ENCODE data around the gene OR2AK2.
"Not testable (repeated sequence)": the region's sequence is repeated elsewhere in the genome, so short reads cannot be mapped to it uniquely, and the experiment has no call there.

OR2AK2 gene, protein sequence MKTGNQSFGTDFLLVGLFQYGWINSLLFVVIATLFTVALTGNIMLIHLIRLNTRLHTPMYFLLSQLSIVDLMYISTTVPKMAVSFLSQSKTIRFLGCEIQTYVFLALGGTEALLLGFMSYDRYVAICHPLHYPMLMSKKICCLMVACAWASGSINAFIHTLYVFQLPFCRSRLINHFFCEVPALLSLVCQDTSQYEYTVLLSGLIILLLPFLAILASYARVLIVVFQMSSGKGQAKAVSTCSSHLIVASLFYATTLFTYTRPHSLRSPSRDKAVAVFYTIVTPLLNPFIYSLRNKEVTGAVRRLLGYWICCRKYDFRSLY
- 0 to 0.19 (median 0.09) reads per million in 3 donors for total RNA-seq

DNA sequence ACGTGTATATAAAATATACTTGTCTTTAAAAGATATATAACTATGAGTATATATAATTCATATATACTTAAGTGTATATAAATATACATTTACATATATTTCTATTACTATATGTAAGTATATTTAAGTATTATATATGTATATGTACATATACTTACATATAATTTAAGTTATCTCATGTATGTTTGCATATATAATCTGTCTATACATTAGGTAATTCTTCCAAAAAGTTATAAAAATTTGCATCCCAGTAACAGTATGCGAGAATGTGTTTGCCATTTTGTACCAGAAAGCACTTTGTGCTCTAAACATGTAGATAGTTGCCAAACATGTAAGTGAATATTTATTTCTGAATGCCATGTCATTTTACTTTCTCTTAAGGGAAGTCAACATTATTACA, at the start of gene OR2AK2:
OR2AK2 (plus strand) TSS at position 301 of the 400 bp plus-strand sequence. CDS start 144 bp downstream, outside the sequence.
- Histone ChIP-seq H3K27me3 (replicated peaks; ENCODE audit: control insufficient read depth, insufficient read depth, low read length, poor library complexity, severe bottlenecking) (no peaks in the 10 kb centered on the region), H3K36me3 (ENCODE audit: control insufficient read depth, insufficient read depth, low read length) (no peaks in the 10 kb centered on the region), H3K4me1 (ENCODE audit: control insufficient read depth, insufficient read depth, low read length, poor library complexity, severe bottlenecking) (no peaks in the 10 kb centered on the region), H3K9me3 (ENCODE audit: control insufficient read depth, low read length) (no peaks in the 10 kb centered on the region), H3K27ac (ENCODE audit: insufficient read depth, low read length, poor library complexity, severe bottlenecking) (no peak within 1 kb of the TSS), H3K4me3 (ENCODE audit: insufficient read depth, low read depth, low read length, poor library complexity, severe bottlenecking) (no peak within 1 kb of the TSS)
- DNase-seq = no peak

DNA sequence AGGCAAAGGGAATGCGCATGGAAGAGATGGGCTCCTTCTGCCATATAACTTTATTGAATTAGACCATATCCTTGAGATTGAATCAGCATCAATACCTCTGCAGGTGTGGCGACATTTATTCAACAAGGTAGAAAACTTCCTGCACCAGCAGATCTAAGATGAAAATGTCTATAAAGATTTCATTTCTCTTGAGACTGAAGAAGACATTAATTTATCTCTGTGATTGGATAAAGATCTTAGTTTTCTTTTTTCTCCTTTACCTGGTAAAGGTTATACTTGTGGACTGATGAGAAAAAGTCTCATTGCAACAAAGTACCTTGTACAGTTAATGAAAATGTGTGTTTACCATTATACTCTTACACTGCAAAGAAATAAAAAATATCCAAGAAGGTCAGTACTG, 45.1 kb upstream of the OR2AK2 start, which contains the start of gene OR2T8:
OR2T8 (plus strand) TSS at position 301 of the 400 bp plus-strand sequence. CDS start 766 bp downstream, outside the sequence.
- DNase-seq = no peak
- Histone ChIP-seq H3K27ac (ENCODE audit: insufficient read depth, low read length, poor library complexity, severe bottlenecking) (no peak within 1 kb of the TSS), H3K27me3 (replicated peaks; ENCODE audit: control insufficient read depth, insufficient read depth, low read length, poor library complexity, severe bottlenecking) (no peaks in the 10 kb centered on the region), H3K4me3 (ENCODE audit: insufficient read depth, low read depth, low read length, poor library complexity, severe bottlenecking) (no peak within 1 kb of the TSS), H3K4me1 (ENCODE audit: control insufficient read depth, insufficient read depth, low read length, poor library complexity, severe bottlenecking) (no peaks in the 10 kb centered on the region), H3K9me3 (ENCODE audit: control insufficient read depth, low read length) (no peaks in the 10 kb centered on the region), H3K36me3 (ENCODE audit: control insufficient read depth, insufficient read depth, low read length) (no peaks in the 10 kb centered on the region)

DNA sequence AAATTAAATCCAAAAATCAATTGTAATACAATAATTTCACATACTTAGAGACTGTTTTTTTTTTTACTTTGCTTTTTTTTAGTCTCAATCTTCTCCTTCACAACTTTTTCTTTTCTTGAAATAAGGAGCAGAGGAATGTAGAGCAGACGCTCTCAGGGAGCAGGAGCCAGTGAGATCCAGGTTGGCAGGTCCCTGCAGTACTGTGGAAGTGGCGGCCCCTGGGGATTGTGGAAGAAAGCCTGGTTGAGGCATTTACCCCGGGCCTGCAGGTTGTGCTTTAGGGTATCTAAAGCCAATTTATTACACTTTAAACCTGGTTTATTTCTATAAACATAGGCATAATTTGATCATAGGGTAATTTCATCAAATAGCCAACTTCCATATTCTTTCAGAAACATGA, 41.1 kb upstream of the OR2AK2 start:
- no peak for DNase-seq
- Histone ChIP-seq H3K4me1 (ENCODE audit: control insufficient read depth, insufficient read depth, low read length, poor library complexity, severe bottlenecking) (no peaks in the 10 kb centered on the region), H3K27ac (ENCODE audit: insufficient read depth, low read length, poor library complexity, severe bottlenecking) (no peak overlapping the region), H3K36me3 (ENCODE audit: control insufficient read depth, insufficient read depth, low read length) (no peaks in the 10 kb centered on the region), H3K9me3 (ENCODE audit: control insufficient read depth, low read length) (no peaks in the 10 kb centered on the region), H3K27me3 (replicated peaks; ENCODE audit: control insufficient read depth, insufficient read depth, low read length, poor library complexity, severe bottlenecking) (no peaks in the 10 kb centered on the region), H3K4me3 (ENCODE audit: insufficient read depth, low read depth, low read length, poor library complexity, severe bottlenecking) (no peak overlapping the region)

DNA sequence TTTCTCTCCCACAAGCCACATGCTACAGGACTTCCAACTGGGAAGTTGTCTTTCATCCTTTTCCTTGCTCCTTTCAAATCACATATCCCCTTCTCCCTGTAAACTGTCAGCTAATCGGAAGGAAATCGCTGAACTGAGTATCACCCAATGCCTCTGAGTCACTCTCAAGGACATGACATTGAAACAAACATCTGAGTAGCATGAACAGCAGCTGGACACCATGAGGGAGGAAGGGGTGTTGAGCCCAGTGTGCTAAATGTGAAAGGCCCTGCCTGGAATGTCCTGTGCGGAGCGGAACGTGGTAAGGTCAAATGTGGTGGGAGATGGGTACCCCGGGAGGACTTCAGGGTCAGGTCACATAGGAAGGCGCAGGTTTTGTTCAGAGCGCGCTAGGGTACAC, 40.2 kb upstream of the OR2AK2 start, which contains the start of gene OR2AJ1:
OR2AJ1 (plus strand) TSS at position 22 of the 400 bp plus-strand sequence. CDS start 8,880 bp downstream, outside the sequence.
- H3K27me3 ChIP-seq (replicated peaks; ENCODE audit: control insufficient read depth, insufficient read depth, low read length, poor library complexity, severe bottlenecking) = no peaks in the 10 kb centered on the region
- H3K4me1 ChIP-seq (ENCODE audit: control insufficient read depth, insufficient read depth, low read length, poor library complexity, severe bottlenecking) = no peaks in the 10 kb centered on the region
- H3K9me3 ChIP-seq (ENCODE audit: control insufficient read depth, low read length) = no peaks in the 10 kb centered on the region
- no peak within 1 kb of the TSS for H3K27ac ChIP-seq (ENCODE audit: insufficient read depth, low read length, poor library complexity, severe bottlenecking)
- DNase-seq = no peak
- no peaks in the 10 kb centered on the region for H3K36me3 ChIP-seq (ENCODE audit: control insufficient read depth, insufficient read depth, low read length)
- no peak within 1 kb of the TSS for H3K4me3 ChIP-seq (ENCODE audit: insufficient read depth, low read depth, low read length, poor library complexity, severe bottlenecking)

DNA sequence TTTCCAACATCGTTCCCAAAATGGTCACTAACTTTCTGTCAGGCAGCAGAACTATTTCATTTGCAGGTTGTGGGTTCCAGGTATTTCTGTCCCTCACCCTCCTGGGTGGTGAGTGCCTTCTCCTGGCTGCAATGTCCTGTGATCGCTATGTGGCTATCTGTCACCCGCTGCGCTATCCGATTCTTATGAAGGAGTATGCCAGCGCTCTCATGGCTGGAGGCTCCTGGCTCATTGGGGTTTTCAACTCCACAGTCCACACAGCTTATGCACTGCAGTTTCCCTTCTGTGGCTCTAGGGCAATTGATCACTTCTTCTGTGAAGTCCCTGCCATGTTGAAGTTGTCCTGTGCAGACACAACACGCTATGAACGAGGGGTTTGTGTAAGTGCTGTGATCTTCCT, 31.0 kb upstream of the OR2AK2 start:
- Histone ChIP-seq H3K4me3 (ENCODE audit: insufficient read depth, low read depth, low read length, poor library complexity, severe bottlenecking) (no peak overlapping the region), H3K27ac (ENCODE audit: insufficient read depth, low read length, poor library complexity, severe bottlenecking) (no peak overlapping the region), H3K27me3 (replicated peaks; ENCODE audit: control insufficient read depth, insufficient read depth, low read length, poor library complexity, severe bottlenecking) (no peaks in the 10 kb centered on the region), H3K9me3 (ENCODE audit: control insufficient read depth, low read length) (no peaks in the 10 kb centered on the region), H3K36me3 (ENCODE audit: control insufficient read depth, insufficient read depth, low read length) (no peaks in the 10 kb centered on the region), H3K4me1 (ENCODE audit: control insufficient read depth, insufficient read depth, low read length, poor library complexity, severe bottlenecking) (no peaks in the 10 kb centered on the region)
- DNase-seq = no peak

DNA sequence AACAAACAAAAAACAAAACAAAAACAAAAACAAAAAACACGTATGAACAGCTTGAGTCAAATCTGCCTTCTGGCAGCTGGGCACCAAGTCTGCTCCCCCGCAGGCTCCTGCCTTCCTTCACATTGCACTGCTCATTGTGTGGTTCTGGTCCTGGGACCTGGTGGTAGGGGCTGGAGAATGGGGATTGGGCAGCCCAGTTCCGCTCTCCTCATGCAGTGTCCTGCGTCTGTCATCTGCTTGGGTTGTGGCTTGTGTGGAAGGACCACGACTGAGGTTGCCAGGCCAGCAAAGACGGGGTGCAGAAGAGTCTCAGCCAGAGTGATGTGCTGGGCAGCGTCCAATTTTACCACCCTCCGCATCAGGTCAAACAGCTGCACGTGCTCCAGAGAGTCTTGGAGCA, 29.3 kb upstream of the OR2AK2 start:
- Histone ChIP-seq H3K4me3 (ENCODE audit: insufficient read depth, low read depth, low read length, poor library complexity, severe bottlenecking) (no peak overlapping the region), H3K36me3 (ENCODE audit: control insufficient read depth, insufficient read depth, low read length) (no peaks in the 10 kb centered on the region), H3K9me3 (ENCODE audit: control insufficient read depth, low read length) (no peaks in the 10 kb centered on the region), H3K27me3 (replicated peaks; ENCODE audit: control insufficient read depth, insufficient read depth, low read length, poor library complexity, severe bottlenecking) (no peaks in the 10 kb centered on the region), H3K27ac (ENCODE audit: insufficient read depth, low read length, poor library complexity, severe bottlenecking) (no peak overlapping the region), H3K4me1 (ENCODE audit: control insufficient read depth, insufficient read depth, low read length, poor library complexity, severe bottlenecking) (no peaks in the 10 kb centered on the region)
- DNase-seq = no peak

DNA sequence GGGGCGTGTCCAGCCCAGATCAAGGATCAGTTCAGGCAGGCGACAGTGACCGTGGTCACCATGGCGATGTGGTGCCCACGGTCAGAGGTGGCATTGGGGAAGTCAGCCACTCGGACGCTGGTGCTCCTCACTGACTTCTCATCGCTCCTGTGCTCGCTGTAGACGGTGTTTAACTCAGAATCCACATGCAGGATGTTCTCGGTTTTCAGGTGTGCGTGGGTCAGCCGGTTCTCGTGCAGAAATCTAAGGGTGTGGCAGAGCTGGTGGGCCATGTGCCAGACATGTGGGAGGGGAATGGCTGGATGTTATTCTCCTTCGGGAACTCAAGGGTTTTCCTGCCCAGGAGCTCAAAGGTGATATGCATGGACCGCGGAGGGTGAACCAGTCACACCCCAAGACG, 28.6 kb upstream of the OR2AK2 start:
- no peak for DNase-seq
- no peaks in the 10 kb centered on the region for H3K4me1 ChIP-seq (ENCODE audit: control insufficient read depth, insufficient read depth, low read length, poor library complexity, severe bottlenecking)
- H3K27ac ChIP-seq (ENCODE audit: insufficient read depth, low read length, poor library complexity, severe bottlenecking) = no peak overlapping the region

DNA sequence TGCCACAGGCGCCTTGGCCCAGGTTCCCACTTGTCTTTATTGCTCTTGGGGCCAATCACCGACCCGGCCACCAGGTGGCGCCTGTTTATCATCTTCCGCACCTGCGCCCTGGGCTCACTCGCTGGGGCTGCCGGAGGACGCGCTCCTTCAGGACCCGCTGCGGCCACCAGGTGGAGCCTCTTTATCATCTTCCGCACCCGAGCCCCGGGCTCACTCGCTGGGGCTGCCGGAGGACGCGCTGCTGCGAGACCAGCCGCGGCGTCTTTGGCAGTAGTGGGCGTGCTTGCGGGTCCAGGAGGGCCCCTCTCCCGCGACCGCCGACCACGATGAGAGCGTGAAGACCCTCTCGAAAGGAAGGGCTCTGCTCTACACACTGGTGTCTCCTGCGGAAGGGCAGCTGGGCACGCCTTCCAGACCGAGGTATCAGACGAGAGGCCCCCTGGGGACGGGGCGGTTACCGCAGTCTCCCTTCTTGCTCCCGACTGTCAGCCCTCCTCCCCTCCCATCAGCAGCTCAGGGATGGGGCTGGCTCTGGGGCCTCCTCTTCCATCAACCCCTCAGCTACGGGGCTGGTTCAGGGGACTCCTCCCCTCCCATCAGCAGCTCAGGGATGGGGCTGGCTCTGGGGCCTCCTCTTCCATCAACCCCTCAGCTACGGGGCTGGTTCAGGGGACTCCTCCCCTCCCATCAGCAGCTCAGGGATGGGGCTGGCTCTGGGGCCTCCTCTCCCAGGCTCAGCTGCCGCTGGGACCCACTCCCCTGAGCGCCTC, 27.9 kb upstream of the OR2AK2 start:
- not testable (repeated sequence) for H3K36me3 ChIP-seq (ENCODE audit: control insufficient read depth, insufficient read depth, low read length); H3K27me3 ChIP-seq (replicated peaks; ENCODE audit: control insufficient read depth, insufficient read depth, low read length, poor library complexity, severe bottlenecking); H3K9me3 ChIP-seq (ENCODE audit: control insufficient read depth, low read length); H3K4me1 ChIP-seq (ENCODE audit: control insufficient read depth, insufficient read depth, low read length, poor library complexity, severe bottlenecking)
- DNase-seq = peak; percentile 55 to 65 (median 60)
- Histone ChIP-seq H3K27ac (ENCODE audit: insufficient read depth, low read length, poor library complexity, severe bottlenecking) (peak overlapping the region; percentile 21), H3K4me3 (ENCODE audit: insufficient read depth, low read depth, low read length, poor library complexity, severe bottlenecking) (peak overlapping the region; percentile 53)

More for the DNA sequence above, 28.6 kb upstream of the OR2AK2 start:
- Histone ChIP-seq H3K27me3 (replicated peaks; ENCODE audit: control insufficient read depth, insufficient read depth, low read length, poor library complexity, severe bottlenecking) (no peaks in the 10 kb centered on the region), H3K36me3 (ENCODE audit: control insufficient read depth, insufficient read depth, low read length) (no peaks in the 10 kb centered on the region), H3K9me3 (ENCODE audit: control insufficient read depth, low read length) (no peaks in the 10 kb centered on the region), H3K4me3 (ENCODE audit: insufficient read depth, low read depth, low read length, poor library complexity, severe bottlenecking) (no peak overlapping the region)

DNA sequence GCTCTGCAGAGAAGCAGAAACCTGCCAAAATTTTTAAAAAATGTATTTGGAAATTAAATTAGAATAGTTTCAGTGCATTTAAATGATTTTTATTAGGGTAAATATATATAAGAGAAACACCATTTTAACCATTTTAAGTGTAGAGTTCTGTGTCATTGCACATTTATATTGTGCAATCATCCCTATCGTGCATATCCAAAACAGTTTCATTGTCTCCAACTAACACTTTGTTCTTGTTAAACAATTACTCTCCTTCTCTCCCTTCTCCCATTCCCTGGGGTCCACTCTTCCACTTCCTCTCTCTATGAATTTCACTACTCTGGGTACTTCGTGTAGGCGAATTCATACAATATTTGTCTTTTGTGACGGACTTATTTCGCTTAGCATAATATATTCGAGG, 22.4 kb upstream of the OR2AK2 start:
- no peaks in the 10 kb centered on the region for H3K27me3 ChIP-seq (replicated peaks; ENCODE audit: control insufficient read depth, insufficient read depth, low read length, poor library complexity, severe bottlenecking)
- H3K27ac ChIP-seq (ENCODE audit: insufficient read depth, low read length, poor library complexity, severe bottlenecking) = no peak overlapping the region
- no peaks in the 10 kb centered on the region for H3K36me3 ChIP-seq (ENCODE audit: control insufficient read depth, insufficient read depth, low read length)
- H3K4me3 ChIP-seq (ENCODE audit: insufficient read depth, low read depth, low read length, poor library complexity, severe bottlenecking) = no peak overlapping the region
- no peaks in the 10 kb centered on the region for H3K4me1 ChIP-seq (ENCODE audit: control insufficient read depth, insufficient read depth, low read length, poor library complexity, severe bottlenecking)
- DNase-seq = no peak
- H3K9me3 ChIP-seq (ENCODE audit: control insufficient read depth, low read length) = no peaks in the 10 kb centered on the region

DNA sequence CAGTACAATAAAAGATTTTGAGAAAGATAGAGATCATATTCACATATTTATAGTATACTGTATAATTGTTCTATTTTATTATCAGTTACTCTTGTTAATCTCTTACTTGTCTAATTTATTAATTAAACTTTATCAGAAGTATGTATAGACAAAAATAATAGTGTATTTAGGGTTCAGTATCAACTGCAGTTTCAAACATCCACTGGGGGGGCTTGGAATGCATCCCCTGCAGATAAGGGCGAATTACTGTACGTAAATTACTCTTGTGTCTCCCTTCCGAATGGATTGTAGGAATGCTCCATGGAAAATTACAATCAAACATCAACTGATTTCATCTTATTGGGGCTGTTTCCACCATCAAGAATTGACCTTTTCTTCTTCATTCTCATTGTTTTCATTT, 16.5 kb upstream of the OR2AK2 start, which contains the start of gene OR2L8:
OR2L8 (plus strand) TSS at position 301 of the 400 bp plus-strand sequence; CDS start at position 301, 0 bp downstream.
- H3K27ac ChIP-seq (ENCODE audit: insufficient read depth, low read length, poor library complexity, severe bottlenecking) = no peak within 1 kb of the TSS
- no peaks in the 10 kb centered on the region for H3K36me3 ChIP-seq (ENCODE audit: control insufficient read depth, insufficient read depth, low read length)
- H3K4me3 ChIP-seq (ENCODE audit: insufficient read depth, low read depth, low read length, poor library complexity, severe bottlenecking) = no peak within 1 kb of the TSS
- H3K4me1 ChIP-seq (ENCODE audit: control insufficient read depth, insufficient read depth, low read length, poor library complexity, severe bottlenecking) = no peaks in the 10 kb centered on the region
- no peaks in the 10 kb centered on the region for H3K9me3 ChIP-seq (ENCODE audit: control insufficient read depth, low read length)
- no peak for DNase-seq
- H3K27me3 ChIP-seq (replicated peaks; ENCODE audit: control insufficient read depth, insufficient read depth, low read length, poor library complexity, severe bottlenecking) = no peaks in the 10 kb centered on the region

Data from effector memory CD4-positive, alpha-beta T cell (primary cell).